EL (cell line): ENCODE results near the gene PEPD.
A peak's percentile ranks its signal among the peaks of the same experiment; 100 is the strongest.

Source experiments
- DNase-seq: peaks from one replicate; pipeline ENCODE4 v3.0.0-alpha.2; 2016

Gene PEPD

DNA sequence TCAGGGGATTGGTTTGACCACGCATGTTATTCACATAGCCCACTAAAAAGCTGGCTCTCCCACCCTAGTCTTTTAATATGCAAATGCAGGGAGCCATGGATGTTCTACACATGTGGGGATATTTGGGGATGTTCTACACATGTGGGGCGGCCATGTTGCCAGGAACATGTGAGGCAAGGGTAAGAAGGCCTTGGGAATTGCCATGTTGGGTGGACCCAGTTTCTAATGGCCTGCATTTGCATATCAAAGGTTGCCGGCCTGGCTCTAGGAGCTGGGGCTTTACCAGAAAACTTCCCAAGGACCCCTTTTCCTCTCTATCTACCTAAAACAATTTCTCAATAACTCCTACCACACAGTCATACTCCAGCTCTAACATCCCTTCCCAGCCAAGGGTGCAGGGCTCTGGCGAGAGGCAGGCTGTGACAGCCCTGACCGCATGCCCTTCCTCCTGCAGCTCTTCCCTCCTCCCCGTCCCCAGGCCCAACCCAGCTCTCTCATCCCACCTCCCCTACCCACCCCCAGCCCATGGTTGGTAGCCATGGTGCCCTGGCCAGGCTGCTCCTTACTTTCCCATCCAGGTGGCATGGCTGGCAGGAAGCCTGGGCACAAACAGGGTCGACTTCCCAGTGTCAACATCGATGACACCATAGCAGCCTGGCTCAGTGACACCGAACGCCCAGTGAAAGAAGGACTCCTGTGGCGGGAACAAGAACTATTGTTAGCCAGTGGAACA, 11.0 kb downstream of the PEPD start:
- DNase-seq = no peak

DNA sequence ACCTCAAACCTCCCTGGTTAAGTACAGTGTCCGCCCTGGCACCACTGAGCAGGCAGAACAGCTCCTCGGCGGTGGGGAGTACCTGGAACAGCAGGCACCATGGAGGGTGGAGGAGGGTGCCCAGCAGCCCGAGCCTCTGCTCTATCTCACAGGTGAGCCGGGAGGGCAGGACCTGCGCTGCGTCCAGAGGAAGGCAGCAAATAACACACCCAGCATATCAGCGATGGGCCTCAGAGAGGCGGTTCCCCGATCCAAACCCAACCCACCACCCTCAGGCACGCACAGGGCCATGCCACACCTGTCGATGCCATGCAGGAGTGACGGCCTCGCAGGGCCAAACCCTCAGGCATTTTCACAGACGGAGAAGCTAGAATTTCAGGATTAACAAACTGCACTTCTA, 11.8 kb downstream of the PEPD start:
- DNase-seq = no peak

DNA sequence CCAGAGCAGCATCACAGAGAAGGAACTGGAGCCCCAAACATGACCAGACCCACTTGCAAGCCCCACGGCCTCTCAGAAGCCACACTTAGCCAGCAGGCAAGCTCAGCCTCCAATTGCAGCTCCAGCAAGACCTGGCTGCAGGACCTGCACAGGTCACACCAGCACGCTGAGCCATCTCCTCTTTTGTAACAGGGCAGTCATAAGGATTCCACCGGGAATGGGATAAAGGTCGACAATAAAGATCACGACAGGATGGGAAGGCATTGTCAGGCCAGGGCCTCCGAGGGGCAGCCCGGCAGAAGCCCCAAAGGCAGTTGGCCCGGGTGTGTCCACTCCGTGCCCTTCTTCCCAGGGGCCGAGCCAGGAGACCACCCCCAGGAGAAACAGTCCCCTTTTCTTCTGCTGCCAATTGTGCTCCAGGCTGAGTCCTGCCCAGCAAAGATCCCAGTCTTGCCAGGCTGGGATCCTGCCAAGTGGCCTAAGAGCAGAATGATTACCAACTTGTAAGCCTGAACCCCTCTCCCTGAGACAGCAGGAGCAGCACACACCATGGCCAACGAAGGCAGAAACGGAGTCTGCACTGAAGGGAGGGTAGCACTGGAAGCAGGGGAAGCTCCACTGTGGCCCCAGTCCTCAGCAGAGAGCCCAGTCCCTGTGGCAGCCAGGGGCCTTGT, 12.5 kb downstream of the PEPD start:
- DNase-seq = peak; percentile 57

DNA sequence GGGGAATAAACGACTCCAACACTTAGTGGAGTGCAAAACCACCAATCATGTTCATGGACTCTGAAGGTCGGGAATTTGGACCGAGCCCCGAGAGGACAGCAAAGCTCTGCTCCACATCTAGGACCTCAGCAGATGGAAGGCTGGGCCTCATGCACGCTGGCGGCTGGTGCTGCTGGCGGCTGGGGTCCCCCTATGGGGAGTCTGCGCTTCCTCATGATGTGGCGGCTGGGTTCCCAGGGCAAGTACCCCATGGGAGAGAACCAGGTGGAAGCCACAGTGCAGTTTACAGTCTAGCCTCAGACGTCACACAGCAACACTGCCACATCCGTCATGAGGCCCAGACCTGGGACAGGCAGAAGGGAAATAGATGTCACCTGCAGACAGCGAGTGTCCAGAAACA, 13.2 kb downstream of the PEPD start:
- DNase-seq = no peak

DNA sequence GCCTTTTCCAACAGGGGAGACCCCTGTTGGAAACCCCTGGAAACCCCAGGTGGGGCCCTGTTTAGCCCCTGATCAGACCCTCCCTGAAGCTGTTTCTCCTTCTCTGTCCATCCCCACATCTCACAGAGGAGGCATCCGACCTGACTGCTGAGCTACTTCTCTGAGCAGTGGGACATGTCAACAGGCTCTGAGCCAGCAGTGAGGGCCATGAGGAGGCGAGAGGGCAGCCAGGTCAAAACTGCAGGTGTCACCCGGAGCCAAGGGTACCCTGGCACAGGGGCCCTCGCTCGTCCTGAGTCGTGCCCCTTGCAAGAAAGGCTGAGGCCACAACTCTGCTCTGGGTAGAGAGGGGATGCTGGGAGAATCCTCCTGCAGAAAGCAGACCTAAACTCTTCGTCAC, 13.6 kb downstream of the PEPD start:
- no peak for DNase-seq

DNA sequence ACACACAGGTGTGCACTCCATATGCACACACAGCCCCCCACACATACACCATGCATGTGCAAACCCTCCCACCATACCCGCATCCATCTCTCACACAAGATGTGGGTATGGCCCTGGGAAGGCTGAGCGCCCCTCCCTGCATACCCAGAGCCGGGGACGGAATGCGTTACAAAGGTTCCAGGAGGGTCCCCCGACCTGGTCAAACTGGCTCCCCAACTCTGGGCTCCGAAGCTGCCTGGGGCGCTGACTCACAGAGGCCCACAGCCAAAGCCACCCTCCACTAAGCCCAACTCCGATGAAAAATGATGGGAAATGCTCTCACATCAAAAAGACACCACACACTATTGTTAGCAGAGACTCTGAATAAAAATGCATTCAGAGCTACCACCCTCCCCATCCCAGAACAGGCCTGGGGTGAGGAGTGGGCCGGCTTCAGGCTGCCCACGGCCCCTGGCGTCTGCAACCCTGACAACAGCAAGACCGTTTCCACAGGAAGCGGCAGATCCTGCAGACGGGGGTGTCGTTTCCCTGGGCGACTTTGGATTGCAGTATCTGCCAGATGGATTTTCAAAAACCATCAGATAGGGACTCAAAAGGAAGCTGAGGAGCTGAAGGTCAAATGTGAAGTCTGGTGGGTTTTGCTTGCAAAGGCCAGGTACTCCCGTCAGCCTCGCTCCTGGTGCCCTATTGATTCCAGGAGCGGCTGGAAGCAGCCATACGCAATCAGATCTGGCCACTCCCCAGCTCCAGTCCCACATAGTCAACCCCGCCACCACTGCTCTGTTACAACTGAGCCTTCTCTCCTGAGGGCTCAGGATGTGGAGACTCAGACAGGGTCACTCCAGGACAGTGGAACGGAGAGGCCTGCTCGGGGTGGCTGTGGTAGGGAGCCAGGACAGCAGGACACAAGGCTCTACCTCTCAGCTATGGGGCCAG, 14.3 kb downstream of the PEPD start:
- DNase-seq = no peak

DNA sequence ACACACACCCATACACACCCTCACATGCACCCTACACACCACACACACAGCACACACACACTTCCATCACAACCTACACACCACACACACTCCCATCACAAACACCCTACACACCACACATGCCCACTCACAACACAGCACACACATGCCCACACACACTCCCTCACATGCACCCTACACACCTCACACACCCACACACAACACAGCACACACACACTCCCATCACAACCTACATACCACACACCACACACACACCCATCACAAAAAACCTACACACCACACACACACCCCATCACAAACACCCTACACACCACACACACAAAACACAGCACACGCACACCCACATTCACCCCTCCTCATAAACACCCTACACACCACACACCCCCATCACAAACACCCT, 15.1 kb downstream of the PEPD start:
- DNase-seq = no peak

DNA sequence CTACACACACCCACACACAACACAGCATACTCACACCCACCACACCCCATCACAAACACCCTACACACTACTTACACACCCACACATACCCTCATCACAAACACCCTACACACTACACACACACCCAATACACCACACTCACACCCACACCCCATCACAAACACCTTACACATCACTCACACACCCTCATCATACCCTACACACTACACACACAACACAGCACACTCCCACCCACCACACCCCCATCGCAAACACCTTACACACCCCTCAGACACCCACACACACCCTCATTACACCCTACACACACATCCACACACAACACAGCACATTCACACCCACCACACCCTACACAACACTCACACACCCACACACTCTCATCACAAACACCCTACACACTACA, 15.8 kb downstream of the PEPD start:
- no peak for DNase-seq

DNA sequence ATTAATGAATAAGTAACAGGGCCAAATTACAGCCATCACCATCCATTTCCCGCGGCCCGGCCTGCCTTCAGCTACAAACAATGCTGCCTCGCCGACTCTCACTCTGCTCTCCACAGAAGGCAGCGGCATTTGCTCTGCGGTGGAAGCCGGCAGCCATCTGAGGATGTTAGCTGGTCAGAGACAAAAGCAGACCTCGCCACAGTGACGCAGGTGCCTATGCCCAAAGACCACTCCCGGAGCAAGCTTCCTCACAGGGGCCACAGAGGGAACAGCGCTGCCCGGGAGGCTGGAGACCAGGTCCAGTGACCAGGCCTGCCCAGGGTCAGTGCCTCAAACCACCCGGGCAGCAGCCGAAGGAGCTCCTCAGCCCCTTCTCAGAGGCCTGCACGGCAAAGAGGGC, 16.4 kb downstream of the PEPD start:
- DNase-seq = no peak

DNA sequence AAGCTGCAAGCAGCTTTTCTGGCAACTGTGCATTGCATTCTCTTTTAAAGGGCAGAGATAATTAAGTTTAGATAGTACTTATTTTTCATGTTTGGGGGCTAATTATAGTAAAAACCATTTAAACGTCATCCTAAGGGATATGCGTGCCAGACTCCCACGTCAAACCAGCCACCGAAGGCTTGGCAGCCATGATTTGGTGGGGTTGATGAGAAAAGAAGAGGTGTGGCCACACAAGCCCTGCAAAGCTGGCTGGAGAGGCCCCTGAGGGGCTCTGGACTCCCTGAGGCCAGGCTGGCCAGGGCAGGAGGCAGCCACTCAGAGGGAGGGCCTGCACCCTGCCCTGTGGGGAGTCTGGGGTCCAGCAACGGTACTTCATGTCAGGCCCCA, 17.5 kb downstream of the PEPD start:
- DNase-seq = no peak

DNA sequence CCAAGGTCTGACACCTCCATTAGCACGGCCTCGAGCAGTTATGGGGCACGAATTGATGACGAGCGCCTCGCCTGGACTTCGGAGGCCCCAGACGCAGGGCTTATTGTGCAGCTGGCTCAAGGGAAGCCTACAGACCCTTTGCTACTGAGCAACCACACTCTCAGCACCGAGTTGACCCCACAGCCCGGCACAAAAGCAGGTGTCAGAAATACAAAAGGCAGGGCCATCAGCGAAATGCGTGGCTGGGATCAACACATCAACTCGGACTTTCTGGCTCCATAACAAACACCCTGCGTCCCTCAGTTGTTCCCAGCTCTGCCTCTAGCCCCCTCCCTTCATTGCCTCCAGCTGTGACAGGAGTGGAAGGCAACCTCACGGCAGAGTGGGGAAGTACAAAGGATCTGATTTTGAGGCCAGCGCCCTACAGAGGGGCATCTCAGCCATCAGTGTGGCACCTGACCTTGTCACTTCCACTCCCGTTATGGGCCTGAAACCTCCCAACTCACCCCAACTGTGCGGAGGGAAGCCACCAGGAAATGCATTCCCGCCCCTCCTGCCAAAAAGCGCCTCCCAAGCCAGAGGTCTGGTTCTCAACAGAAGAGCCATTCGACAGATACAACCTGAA, 18.0 kb downstream of the PEPD start:
- no peak for DNase-seq

DNA sequence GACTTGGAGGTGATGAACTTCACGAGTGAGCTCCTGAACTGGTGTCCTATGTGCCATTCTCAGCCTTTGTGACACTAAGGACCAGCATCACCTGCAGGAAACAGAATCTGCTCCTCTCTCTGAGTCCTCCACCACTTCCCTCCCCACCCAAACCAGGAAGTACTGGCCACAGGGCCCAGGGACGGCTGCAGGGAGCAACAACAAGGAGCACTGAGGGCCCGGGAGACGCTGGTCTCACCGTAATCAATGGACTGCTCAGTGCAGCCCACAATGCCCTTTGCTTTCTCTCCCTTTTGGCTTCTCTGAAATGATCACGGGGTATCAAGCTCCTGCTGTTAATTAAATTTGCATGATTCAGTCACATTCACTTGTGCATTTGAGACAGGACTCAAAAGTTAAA, 18.6 kb downstream of the PEPD start:
- no peak for DNase-seq

DNA sequence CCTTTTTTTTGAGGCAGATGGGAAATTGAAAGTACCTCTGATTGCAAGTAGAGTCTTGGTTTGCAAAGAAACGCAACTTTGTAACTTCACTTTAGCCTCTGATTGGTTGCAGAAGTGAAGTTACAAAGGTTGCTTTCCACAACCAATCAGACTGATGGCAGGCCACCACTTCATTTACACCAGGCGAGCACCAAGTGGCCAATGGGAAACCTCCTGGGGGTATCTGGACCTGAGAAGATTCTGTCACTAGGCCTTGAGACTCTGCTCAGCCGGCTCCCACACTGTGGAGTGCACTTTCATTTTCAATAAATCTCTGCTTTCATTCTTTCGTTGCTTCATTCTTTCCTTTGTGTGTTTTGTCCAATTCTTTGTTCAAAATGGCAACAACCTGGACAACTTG, 19.1 kb downstream of the PEPD start:
- DNase-seq = no peak

DNA sequence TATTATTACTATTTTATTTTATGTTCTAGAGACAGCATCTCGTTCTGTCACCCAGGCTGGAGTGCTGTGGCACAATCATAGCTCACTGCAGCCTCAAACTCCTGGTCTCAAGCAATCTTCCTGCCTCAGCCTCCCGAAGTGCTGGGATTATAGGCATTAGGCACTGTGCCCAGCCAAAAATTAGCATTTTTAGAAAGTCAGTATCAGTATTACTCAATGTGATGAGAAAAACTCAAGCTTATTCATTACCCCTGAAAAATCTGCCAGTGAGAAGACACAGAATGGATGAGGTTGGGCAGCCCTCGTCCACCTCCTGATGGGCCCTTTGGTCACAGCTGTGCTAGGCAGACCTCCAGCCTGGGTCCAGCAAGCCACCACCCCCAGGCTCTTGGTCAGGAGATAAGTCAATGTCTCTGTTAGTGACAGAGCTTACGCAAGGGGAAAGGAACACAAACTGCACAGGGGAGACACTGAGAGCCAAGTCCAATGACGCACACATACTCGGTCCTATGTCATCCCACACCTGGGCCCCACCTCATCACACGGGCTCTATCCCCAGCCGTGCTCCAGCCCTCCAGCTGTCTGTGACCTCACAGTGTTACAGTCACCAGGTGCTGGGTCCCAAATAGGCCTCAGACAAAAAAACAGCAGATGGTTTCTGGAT, 19.8 kb downstream of the PEPD start:
- DNase-seq = no peak

DNA sequence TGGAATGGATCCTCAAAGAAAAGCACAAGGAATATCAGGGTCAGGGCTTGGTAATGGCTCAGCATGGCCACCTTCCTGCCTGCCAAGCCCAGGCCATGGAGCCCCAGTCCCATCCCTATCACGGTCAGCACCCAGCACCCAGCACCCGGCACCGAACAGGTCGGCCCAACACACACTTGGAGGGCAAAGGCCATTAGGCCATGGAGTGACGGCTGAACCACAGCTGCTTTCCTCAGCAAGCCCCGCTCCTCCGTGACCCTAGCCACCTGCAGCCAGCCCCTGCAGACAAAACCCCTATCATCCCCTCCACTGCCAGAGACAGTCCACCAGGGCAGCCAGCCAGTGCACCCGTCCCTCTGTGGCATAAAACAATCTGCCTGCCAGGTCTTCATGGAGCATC, 20.6 kb downstream of the PEPD start:
- DNase-seq = no peak

DNA sequence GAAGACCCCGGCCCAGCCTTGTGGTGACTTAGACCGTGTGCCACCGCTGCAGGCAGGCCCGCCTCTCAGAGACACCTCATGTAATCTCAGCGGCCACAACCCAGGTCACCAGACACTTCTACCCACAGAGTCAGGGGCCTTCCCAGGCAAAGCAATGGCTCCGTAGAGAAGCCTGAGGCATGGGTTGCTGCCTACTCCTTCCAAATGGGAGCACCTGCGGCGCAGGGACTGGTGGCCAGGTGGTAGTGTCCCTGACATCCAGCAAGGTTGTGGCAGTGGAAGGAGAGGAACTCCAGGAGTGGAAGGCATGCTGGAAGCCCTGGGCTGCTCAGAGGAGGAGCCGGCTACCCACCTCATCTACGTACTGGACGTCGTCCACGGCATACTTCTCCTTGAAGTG, 21.0 kb downstream of the PEPD start:
- DNase-seq = no peak

DNA sequence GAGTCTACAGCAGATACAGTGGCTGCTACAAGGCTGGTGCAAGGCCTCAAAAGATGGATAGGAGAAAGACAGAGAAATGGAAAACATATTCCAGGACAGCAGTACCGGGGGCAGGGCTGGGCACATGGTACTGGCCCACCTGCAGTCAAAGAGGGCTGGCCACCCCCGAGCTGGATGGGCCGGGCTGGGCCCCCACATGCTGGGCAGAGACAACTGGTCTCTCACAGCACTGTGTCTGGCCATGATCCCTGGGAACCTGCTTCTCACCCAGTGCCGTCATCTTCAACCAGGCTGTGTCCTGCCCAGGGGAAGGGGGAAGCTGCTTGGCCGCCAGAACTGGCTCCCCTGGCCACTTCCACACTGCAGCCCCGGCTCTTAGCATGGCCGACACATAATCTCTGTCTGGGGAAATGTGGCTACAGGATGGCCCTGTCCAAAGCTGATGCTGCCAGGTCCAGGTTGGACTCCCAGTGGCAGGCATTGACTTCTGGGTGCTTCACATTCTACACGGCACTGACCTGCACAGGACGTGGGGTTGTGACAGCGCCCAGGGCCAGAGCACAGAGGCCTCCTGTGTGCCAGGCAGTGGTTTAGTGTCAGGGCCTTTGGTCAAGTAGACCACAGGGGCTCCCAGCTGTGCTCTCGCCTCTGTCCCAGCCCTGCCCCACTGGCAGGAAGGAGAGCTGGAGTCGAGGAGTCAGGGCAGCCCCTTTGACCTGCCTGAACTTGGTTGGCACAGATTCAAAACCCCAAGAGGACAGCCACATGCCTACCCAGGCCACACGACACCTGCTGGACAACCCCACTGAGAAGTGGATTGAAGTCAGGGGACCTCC, 21.7 kb downstream of the PEPD start:
- DNase-seq = no peak

DNA sequence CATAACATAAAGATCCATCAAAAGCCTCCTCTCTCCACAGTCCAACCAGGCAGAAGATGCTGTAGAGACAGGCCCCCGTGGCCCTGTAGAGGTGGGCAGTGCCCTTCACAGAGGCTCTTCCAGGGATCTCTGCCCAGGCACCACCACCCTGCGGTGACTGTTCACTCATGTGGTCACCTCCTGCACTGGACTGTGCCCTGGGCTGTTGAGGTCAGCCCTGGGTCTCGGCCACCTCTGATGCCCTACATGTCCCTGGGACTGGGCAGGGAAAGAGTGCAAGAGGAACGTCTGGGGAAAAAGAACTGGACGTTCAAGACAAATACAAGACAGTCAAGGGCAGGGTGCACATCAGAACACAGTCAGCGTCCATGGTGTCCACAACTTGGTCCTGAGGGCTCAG, 22.3 kb downstream of the PEPD start:
- no peak for DNase-seq

DNA sequence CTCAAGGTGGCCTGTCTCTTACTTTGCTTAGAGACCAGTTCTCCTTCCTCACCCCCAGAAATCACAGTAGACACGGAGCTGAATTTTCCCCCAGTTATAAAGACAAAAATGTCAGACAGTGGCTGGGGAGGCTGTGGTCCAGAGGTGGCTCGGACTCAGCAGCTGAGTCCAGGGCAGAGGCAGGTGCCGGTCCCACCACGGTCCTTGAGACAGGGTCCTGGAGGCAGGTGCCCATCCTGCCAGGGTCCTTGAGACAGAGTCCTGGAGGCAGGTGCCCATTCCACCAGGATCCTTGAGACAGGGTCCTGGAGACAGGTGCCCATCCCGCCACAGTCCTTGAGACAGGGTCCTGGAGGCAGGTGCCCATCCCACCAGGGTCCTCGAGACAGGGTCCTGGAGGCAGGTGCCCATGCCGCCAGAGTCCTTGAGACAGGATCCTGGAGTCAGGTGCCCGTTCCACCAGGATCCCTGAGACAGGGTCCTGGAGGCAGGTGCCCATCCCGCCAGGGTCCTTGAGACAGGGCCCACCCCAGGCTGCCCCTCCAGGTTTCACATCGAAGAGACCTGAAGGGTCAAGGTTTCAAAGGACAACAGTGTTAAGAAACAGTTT, 23.1 kb downstream of the PEPD start:
- DNase-seq = no peak

DNA sequence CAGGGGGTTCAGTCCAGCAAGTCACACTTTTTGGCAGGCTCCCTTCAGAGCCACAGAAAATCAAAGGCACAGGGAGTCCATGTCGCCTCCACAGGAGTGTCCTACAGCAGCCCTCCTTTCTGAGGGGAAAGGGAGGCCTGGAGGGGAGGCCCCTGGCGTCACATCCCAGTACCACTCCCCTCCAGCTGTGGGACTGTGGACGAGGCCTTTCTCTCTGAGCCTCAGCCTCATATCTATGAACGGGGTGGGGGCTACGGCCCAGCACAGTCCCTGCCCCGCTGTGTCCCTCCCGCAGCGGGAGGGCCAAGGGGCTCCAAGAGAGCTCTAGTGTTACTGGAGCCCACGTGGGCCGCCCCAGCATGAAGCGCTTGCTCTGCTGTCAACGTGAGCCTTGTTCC, 23.8 kb downstream of the PEPD start:
- no peak for DNase-seq

DNA sequence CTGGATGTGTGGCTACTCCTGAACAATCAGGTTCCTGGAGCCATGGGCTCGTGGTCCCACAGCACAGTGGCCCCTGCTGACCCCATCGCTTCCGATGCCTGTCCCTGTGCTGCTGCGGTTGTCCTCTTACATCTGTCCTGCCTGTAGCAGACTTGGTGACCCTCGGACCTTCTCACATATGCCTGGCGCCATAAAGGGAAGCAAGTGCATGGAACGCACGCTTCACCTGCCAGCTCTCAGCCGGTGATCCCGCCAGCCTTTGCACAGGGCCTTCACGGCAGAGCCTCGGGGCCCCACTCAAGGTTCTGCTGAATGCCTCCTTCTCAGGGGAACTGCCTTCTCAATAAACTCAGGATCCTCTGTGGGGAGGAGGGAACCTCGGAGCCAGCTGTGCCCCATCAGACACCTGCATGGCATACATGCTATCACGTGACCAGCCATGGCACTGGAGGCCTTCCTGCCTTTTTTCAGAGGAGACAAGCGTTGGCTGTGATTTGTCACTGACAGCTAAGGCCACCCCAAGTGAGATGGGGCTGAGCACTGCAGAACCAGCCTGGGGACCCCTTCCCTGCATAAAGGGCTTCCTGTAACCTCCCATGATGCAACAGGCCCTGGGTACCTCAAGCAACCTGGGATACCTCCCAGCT, 24.3 kb downstream of the PEPD start:
- DNase-seq = no peak
